HEK293T (cell line): ENCODE data around the gene CASKIN2.

Source experiments
- ARNT ChIP-seq: fragments of 450-650 bp; IDR thresholded peaks from 2 replicates; pipeline ENCODE4 v1.6.1; 2017; ENCODE audit warnings: mild to moderate bottlenecking
- BHLHE40 ChIP-seq: fragments of 450-650 bp; IDR thresholded peaks from 2 replicates; pipeline ENCODE4 v1.6.1; 2016; ENCODE audit warnings: mild to moderate bottlenecking, moderate library complexity, borderline replicate concordance
- CTBP1 ChIP-seq: fragments of 450-650 bp; IDR thresholded peaks from 2 replicates; pipeline ENCODE4 v1.6.1; 2016; ENCODE audit warnings: borderline replicate concordance
- ELF4 ChIP-seq: fragments of 450-650 bp; IDR thresholded peaks from 2 replicates; pipeline ENCODE4 v1.6.1; 2017; ENCODE audit warnings: antibody characterized with exemption
- FOXA1 ChIP-seq: fragments of 450-650 bp; IDR thresholded peaks from 2 replicates; pipeline ENCODE4 v1.6.1; 2016; ENCODE audit warnings: mild to moderate bottlenecking
- FOXK2 ChIP-seq: fragments of 450-650 bp; IDR thresholded peaks from 2 replicates; pipeline ENCODE4 v1.6.1; 2016; ENCODE audit warnings: mild to moderate bottlenecking
- FOXM1 ChIP-seq: fragments of 450-650 bp; IDR thresholded peaks from 2 replicates; pipeline ENCODE4 v1.6.1; 2017; ENCODE audit warnings: mild to moderate bottlenecking, borderline replicate concordance
- HDGF ChIP-seq: fragments of 450-650 bp; IDR thresholded peaks from 2 replicates; pipeline ENCODE4 v1.6.1; 2017; ENCODE audit warnings: antibody characterized with exemption, borderline replicate concordance
- NFRKB ChIP-seq: fragments of 450-650 bp; IDR thresholded peaks from 2 replicates; pipeline ENCODE4 v1.6.1; 2016; ENCODE audit warnings: mild to moderate bottlenecking, moderate library complexity
- PKNOX1 ChIP-seq: fragments of 450-650 bp; IDR thresholded peaks from 2 replicates; pipeline ENCODE4 v1.6.1; 2016
- SP1 ChIP-seq: fragments of 450-650 bp; IDR thresholded peaks from 2 replicates; pipeline ENCODE4 v1.6.1; 2017
- SUZ12 ChIP-seq: fragments of 450-650 bp; IDR thresholded peaks from 2 replicates; pipeline ENCODE4 v1.6.1; 2016; ENCODE audit warnings: mild to moderate bottlenecking

GRCh38 chr17:75517297-75517865, 2.0 kb upstream of the CASKIN2 start:
- TF ChIP-seq HDGF (no peak), FOXA1 (no peak), ARNT (no peak), SUZ12 (no peak), BHLHE40 (no peak), CTBP1 (no peak), FOXM1 (no peak), PKNOX1 (no peak), ELF4 (no peak), SP1 (no peak), NFRKB (no peak), FOXK2 (no peak)
